ENCODE data around the gene KIRREL1.

Gene KIRREL1

DNA sequence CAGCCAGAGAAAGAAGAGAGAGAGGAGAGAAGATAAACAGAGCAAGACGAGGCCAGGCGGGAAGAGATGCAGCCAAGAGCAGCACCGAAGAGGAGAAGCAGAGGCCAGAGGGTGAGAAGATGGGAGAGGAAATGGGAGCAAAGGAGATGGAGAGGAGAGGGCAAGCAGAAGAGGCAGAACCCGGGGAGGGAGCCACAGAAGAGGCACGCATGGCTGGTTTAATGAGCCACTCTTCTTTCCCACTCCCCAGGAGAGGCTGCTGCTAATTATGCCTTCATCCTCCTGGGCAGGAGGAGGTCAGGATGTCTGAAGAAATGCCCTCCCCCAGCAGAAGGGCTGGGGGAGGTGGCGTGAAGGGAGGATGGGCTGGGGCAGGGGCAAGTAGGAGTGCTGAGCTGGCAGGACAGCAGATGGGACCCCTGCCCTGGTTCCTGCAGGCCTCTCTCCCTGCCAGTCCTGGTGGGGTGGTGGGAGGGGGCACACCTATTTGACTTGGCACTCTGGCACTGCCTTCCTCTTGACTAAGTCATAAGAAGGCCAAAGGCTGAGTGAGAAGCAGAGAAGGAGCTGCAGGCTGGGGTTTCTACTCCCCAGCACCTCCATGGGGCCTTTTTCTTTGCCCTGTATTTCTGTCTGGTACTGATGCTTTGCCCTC lies 32.3 kb downstream of the KIRREL1 start:
- Histone ChIP-seq H3K9me2 (ENCODE audit: low read depth, low read length) (no peaks in the 10 kb centered on the region), H2AFZ (ENCODE audit: low read length) (no peak overlapping the region), H3F3A (ENCODE audit: insufficient read depth, low read length) (no peaks in the 10 kb centered on the region), H3K9ac (ENCODE audit: low read length) (no peak overlapping the region), H3K36me3 (ENCODE audit: insufficient read depth, low read length) (no peaks in the 10 kb centered on the region), H3K9me3 (ENCODE audit: low read length) (no peaks in the 10 kb centered on the region), H4K20me1 (ENCODE audit: insufficient read depth, low read length) (no peaks in the 10 kb centered on the region), H3K79me2 (ENCODE audit: insufficient read depth, low read length) (no peaks in the 10 kb centered on the region), H3K4me3 (ENCODE audit: low read depth, low read length, poor library complexity, severe bottlenecking) (no peak overlapping the region), H3K4me1 (ENCODE audit: insufficient read depth, low read length, severe bottlenecking) (no peaks in the 10 kb centered on the region), H3K4me2 (ENCODE audit: low read length) (no peak overlapping the region), H3K27ac (ENCODE audit: low read depth, low read length, poor library complexity, severe bottlenecking) (no peak overlapping the region), H3K27me3 (ENCODE audit: insufficient read depth, low read length) (no peaks in the 10 kb centered on the region)
- TF ChIP-seq EZH2 (IDR thresholded peaks at IDR 0.05; ENCODE audit: borderline replicate concordance, low read length): no peak
- TF ChIP-seq, protein P1, sequence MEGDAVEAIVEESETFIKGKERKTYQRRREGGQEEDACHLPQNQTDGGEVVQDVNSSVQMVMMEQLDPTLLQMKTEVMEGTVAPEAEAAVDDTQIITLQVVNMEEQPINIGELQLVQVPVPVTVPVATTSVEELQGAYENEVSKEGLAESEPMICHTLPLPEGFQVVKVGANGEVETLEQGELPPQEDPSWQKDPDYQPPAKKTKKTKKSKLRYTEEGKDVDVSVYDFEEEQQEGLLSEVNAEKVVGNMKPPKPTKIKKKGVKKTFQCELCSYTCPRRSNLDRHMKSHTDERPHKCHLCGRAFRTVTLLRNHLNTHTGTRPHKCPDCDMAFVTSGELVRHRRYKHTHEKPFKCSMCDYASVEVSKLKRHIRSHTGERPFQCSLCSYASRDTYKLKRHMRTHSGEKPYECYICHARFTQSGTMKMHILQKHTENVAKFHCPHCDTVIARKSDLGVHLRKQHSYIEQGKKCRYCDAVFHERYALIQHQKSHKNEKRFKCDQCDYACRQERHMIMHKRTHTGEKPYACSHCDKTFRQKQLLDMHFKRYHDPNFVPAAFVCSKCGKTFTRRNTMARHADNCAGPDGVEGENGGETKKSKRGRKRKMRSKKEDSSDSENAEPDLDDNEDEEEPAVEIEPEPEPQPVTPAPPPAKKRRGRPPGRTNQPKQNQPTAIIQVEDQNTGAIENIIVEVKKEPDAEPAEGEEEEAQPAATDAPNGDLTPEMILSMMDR (IDR thresholded peaks at IDR 0.05; ENCODE audit: low read length): no peak

DNA sequence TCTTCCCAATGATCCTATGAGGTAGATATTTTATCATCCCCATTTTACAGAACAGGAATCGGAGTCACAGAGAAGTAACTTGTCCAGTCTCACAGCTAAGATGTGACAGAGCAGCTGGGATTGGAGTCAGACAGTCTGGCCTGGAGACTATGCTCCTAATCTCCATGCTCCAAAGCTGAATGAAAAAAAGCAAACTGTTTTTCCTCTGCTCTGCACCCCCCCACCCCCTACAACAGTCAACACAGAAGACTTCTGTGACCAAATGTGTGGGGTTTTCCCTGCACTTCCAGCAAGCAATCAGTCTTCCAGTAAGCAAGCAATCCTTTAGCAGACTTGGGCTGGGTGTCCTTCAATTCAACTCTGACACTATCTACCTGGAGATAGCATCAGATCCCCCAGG lies 33.2 kb downstream of the KIRREL1 start:
- H3K27me3 ChIP-seq (ENCODE audit: insufficient read depth, low read length): no peaks in the 10 kb centered on the region
- no peaks in the 10 kb centered on the region for H3K79me2 ChIP-seq (ENCODE audit: insufficient read depth, low read length)
- no peaks in the 10 kb centered on the region for H4K20me1 ChIP-seq (ENCODE audit: insufficient read depth, low read length)
- no peaks in the 10 kb centered on the region for H3K36me3 ChIP-seq (ENCODE audit: insufficient read depth, low read length)
- no peak overlapping the region for H3K4me3 ChIP-seq (ENCODE audit: low read depth, low read length, poor library complexity, severe bottlenecking)
- no peaks in the 10 kb centered on the region for H3F3A ChIP-seq (ENCODE audit: insufficient read depth, low read length)
- H2AFZ ChIP-seq (ENCODE audit: low read length): no peak overlapping the region
- H3K27ac ChIP-seq (ENCODE audit: low read depth, low read length, poor library complexity, severe bottlenecking): no peak overlapping the region
- no peak overlapping the region for H3K4me2 ChIP-seq (ENCODE audit: low read length)
- no peaks in the 10 kb centered on the region for H3K4me1 ChIP-seq (ENCODE audit: insufficient read depth, low read length, severe bottlenecking)
- TF ChIP-seq EZH2 (IDR thresholded peaks at IDR 0.05; ENCODE audit: borderline replicate concordance, low read length): no peak
- TF ChIP-seq, protein P1 (IDR thresholded peaks at IDR 0.05; ENCODE audit: low read length): no peak
- H3K9ac ChIP-seq (ENCODE audit: low read length): no peak overlapping the region
- no peaks in the 10 kb centered on the region for H3K9me2 ChIP-seq (ENCODE audit: low read depth, low read length)
- H3K9me3 ChIP-seq (ENCODE audit: low read length): no peaks in the 10 kb centered on the region

DNA sequence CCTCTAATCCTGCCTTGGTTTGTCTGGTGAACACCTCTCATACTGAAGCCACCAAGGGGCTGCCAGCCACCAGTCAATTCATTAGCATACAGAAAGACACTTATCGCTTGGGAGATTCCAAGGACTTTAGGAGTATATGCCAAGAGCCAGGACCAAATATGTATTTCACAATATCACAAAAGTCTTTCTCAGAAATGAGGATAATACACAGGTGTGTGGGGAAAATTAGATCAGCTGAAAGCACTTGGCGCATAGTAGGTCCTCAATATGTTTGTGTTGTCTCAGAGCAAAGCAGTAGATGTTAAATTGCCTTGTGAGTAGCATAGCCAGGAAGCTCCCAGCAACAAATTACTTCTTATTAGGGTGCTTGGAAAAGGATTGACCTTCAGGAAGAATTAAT lies 34.1 kb downstream of the KIRREL1 start:
- Histone ChIP-seq H4K20me1 (ENCODE audit: insufficient read depth, low read length) (no peaks in the 10 kb centered on the region), H3K27ac (ENCODE audit: low read depth, low read length, poor library complexity, severe bottlenecking) (no peak overlapping the region), H3K4me1 (ENCODE audit: insufficient read depth, low read length, severe bottlenecking) (no peaks in the 10 kb centered on the region), H3F3A (ENCODE audit: insufficient read depth, low read length) (no peaks in the 10 kb centered on the region), H3K9ac (ENCODE audit: low read length) (no peak overlapping the region), H3K9me3 (ENCODE audit: low read length) (no peaks in the 10 kb centered on the region), H3K27me3 (ENCODE audit: insufficient read depth, low read length) (no peaks in the 10 kb centered on the region), H2AFZ (ENCODE audit: low read length) (no peak overlapping the region), H3K4me2 (ENCODE audit: low read length) (no peak overlapping the region), H3K79me2 (ENCODE audit: insufficient read depth, low read length) (no peaks in the 10 kb centered on the region), H3K9me2 (ENCODE audit: low read depth, low read length) (no peaks in the 10 kb centered on the region), H3K4me3 (ENCODE audit: low read depth, low read length, poor library complexity, severe bottlenecking) (no peak overlapping the region), H3K36me3 (ENCODE audit: insufficient read depth, low read length) (no peaks in the 10 kb centered on the region)
- no peak for TF ChIP-seq EZH2 (IDR thresholded peaks at IDR 0.05; ENCODE audit: borderline replicate concordance, low read length)
- TF ChIP-seq, protein P1 (IDR thresholded peaks at IDR 0.05; ENCODE audit: low read length): no peak
